Measurements from ENCODE around the gene RBFOX2. TPM values are rescaled to one million over a fixed set of nuclear protein-coding genes. Genes with fewer than 3 reads are reported as not detected.

Gene RBFOX2
- total and polyA plus RNA-seq, 2 donors from 2014 or later, result 17.2 to 68.6 TPM

GRCh38 chr22:35960854-35961253 lies 67.8 kb downstream of the RBFOX2 start:
- Histone ChIP-seq H3K4me3 (ENCODE audit: low read length in 3 of 3) (no peak overlapping the region), H3K9me3 (ENCODE audit: control insufficient read depth in 2 of 3, insufficient read depth in 1 of 3, low read length in 3 of 3) (no peaks in the 10 kb centered on the region), H3K27me3 (ENCODE audit: control insufficient read depth, insufficient read depth, low read length) (no peaks in the 10 kb centered on the region), H3K4me1 (ENCODE audit: control insufficient read depth in 2 of 3, insufficient read depth in 2 of 3, low read depth in 1 of 3, low read length in 3 of 3) (peaks cover 0 to 16% (median 5%) of the 10 kb centered on the region in 3 donors), H3K27ac (ENCODE audit: low read depth in 2 of 2, low read length in 2 of 2) (peak overlapping the region in 1 of 2 donors; percentile 37), H3K9ac (ENCODE audit: low read length in 3 of 3) (no peak overlapping the region), H3K36me3 (ENCODE audit: control insufficient read depth in 2 of 3, insufficient read depth in 3 of 3, low read length in 3 of 3) (no peaks in the 10 kb centered on the region)
- no peak for TF ChIP-seq CTCF (IDR thresholded peaks at IDR 0.05; ENCODE audit: borderline replicate concordance, extremely low read depth, insufficient read depth)
- intact Hi-C loops (cut with DNase I), result no loop called here
- FAIRE-seq (no peak), DNase-seq (no peak)

- Histone ChIP-seq H3K27ac (ENCODE audit: low read depth in 2 of 2, low read length in 2 of 2) (no peak overlapping the region), H3K36me3 (ENCODE audit: control insufficient read depth in 2 of 3, insufficient read depth in 3 of 3, low read length in 3 of 3) (no peaks in the 10 kb centered on the region), H3K27me3 (ENCODE audit: control insufficient read depth, insufficient read depth, low read length) (no peaks in the 10 kb centered on the region), H3K9me3 (ENCODE audit: control insufficient read depth in 2 of 3, insufficient read depth in 1 of 3, low read length in 3 of 3) (no peaks in the 10 kb centered on the region), H3K9ac (ENCODE audit: low read length in 3 of 3) (no peak overlapping the region), H3K4me1 (ENCODE audit: control insufficient read depth in 2 of 3, insufficient read depth in 2 of 3, low read depth in 1 of 3, low read length in 3 of 3) (peaks cover 0 to 16% (median 5%) of the 10 kb centered on the region in 3 donors), H3K4me3 (ENCODE audit: low read length in 3 of 3) (no peak overlapping the region)
- DNase-seq (no peak), FAIRE-seq (no peak)
- intact Hi-C loops (cut with DNase I), result no loop called here
- no peak for TF ChIP-seq CTCF (IDR thresholded peaks at IDR 0.05; ENCODE audit: borderline replicate concordance, extremely low read depth, insufficient read depth)
Observed at GRCh38 chr22:35959121-35959800, 69.4 kb downstream of the RBFOX2 start.

GRCh38 chr22:35958334-35958733 lies 70.3 kb downstream of the RBFOX2 start:
- Histone ChIP-seq H3K27ac (ENCODE audit: low read depth in 2 of 2, low read length in 2 of 2) (no peak overlapping the region), H3K9ac (ENCODE audit: low read length in 3 of 3) (no peak overlapping the region), H3K9me3 (ENCODE audit: control insufficient read depth in 2 of 3, insufficient read depth in 1 of 3, low read length in 3 of 3) (no peaks in the 10 kb centered on the region), H3K4me3 (ENCODE audit: low read length in 3 of 3) (no peak overlapping the region), H3K4me1 (ENCODE audit: control insufficient read depth in 2 of 3, insufficient read depth in 2 of 3, low read depth in 1 of 3, low read length in 3 of 3) (peaks cover 0 to 16% (median 5%) of the 10 kb centered on the region in 3 donors), H3K36me3 (ENCODE audit: control insufficient read depth in 2 of 3, insufficient read depth in 3 of 3, low read length in 3 of 3) (no peaks in the 10 kb centered on the region), H3K27me3 (ENCODE audit: control insufficient read depth, insufficient read depth, low read length) (no peaks in the 10 kb centered on the region)
- DNase-seq (no peak), FAIRE-seq (no peak)
- TF ChIP-seq CTCF (IDR thresholded peaks at IDR 0.05; ENCODE audit: borderline replicate concordance, extremely low read depth, insufficient read depth), result no peak
- intact Hi-C loops (cut with DNase I), result no loop called here
